Duodenal mucosa (tissue), 2 donors: ENCODE measurements around the gene UNC119.

Source experiments
- H3K27ac ChIP-seq: one replicate; pipeline ENCODE4 v1.7.0; 2013; ENCODE audit warnings: low read depth, low read length
- H3K27me3 ChIP-seq, 2 donors: one replicate each; pipeline ENCODE4 v1.7.0; 2013; ENCODE audit warnings: low read length in 2 of 2, control low read depth in 1 of 2; ENCODE audit not compliant: insufficient read depth in 2 of 2, control insufficient read depth in 1 of 2
- H3K36me3 ChIP-seq, 2 donors: one replicate each; pipeline ENCODE4 v1.7.0; 2013; ENCODE audit warnings: low read length in 2 of 2, control low read depth in 1 of 2; ENCODE audit not compliant: insufficient read depth in 2 of 2, control insufficient read depth in 1 of 2
- H3K4me1 ChIP-seq, 2 donors: one replicate each; pipeline ENCODE4 v1.7.0; 2013; ENCODE audit warnings: low read length in 2 of 2, control low read depth in 1 of 2; ENCODE audit not compliant: insufficient read depth in 2 of 2, control insufficient read depth in 1 of 2
- H3K4me3 ChIP-seq, 2 donors: one replicate each; pipeline ENCODE4 v1.7.0; 2013; ENCODE audit warnings: low read length in 2 of 2, low read depth in 1 of 2
- H3K9ac ChIP-seq, 2 donors: one replicate each; pipeline ENCODE4 v1.7.0; 2013; ENCODE audit warnings: low read length in 2 of 2, low read depth in 1 of 2
- H3K9me3 ChIP-seq, 2 donors: one replicate each; pipeline ENCODE4 v1.7.0; 2013; ENCODE audit warnings: low read length in 2 of 2, control low read depth in 1 of 2; ENCODE audit not compliant: control insufficient read depth in 1 of 2

UNC119 gene

DNA sequence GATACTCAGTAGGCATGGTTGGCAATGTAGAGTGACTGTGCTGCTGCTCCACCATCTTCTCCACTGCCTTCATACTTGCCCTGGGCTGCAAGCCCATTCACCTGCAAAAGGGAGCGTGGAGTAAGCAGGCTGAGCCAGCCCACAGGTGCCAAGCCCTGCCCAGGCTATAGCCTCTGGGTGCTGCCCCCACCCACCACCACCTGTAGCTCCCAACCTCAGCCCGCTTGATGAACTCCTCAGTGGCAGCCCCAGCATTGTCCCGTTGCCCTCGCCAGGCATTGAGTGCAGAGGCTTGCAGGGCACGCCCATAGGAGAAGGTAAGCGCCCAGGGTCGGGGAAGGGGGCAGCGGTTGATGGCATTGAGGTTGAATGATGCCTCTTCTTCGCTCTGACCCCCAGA is 21.1 kb upstream of the UNC119 start:
- H3K9me3 ChIP-seq, result no peaks in the 10 kb centered on the region
- peaks cover 0 to 11% of the 10 kb centered on the region in 2 donors for H3K36me3 ChIP-seq
- no peak overlapping the region for H3K27ac ChIP-seq
- peaks cover 16 to 33% of the 10 kb centered on the region in 2 donors for H3K4me1 ChIP-seq
- no peak overlapping the region for H3K9ac ChIP-seq
- H3K27me3 ChIP-seq, result no peaks in the 10 kb centered on the region
- H3K4me3 ChIP-seq, result no peak overlapping the region

DNA sequence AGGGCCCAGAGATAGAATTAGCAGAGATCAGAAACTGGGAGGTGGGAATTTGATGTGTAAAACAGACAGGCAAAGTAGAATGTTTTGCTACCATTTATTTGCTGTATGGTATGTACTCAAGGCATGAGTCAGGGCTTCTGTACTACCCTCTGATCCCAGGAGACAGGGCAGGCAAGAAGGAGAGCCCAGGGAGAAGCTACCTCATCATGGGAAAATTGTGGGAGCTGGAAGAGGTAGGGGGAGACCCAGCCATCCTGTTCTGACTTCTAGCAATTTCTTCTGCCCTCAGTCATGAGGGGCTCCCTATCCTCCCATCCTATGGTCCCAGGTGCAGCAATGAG is 20.6 kb upstream of the UNC119 start:
- peaks cover 16 to 33% of the 10 kb centered on the region in 2 donors for H3K4me1 ChIP-seq
- no peaks in the 10 kb centered on the region for H3K27me3 ChIP-seq
- H3K4me3 ChIP-seq, result no peak overlapping the region
- peaks cover 0 to 6% of the 10 kb centered on the region in 2 donors for H3K36me3 ChIP-seq
- H3K9me3 ChIP-seq, result no peaks in the 10 kb centered on the region
- no peak overlapping the region for H3K9ac ChIP-seq
- no peak overlapping the region for H3K27ac ChIP-seq

DNA sequence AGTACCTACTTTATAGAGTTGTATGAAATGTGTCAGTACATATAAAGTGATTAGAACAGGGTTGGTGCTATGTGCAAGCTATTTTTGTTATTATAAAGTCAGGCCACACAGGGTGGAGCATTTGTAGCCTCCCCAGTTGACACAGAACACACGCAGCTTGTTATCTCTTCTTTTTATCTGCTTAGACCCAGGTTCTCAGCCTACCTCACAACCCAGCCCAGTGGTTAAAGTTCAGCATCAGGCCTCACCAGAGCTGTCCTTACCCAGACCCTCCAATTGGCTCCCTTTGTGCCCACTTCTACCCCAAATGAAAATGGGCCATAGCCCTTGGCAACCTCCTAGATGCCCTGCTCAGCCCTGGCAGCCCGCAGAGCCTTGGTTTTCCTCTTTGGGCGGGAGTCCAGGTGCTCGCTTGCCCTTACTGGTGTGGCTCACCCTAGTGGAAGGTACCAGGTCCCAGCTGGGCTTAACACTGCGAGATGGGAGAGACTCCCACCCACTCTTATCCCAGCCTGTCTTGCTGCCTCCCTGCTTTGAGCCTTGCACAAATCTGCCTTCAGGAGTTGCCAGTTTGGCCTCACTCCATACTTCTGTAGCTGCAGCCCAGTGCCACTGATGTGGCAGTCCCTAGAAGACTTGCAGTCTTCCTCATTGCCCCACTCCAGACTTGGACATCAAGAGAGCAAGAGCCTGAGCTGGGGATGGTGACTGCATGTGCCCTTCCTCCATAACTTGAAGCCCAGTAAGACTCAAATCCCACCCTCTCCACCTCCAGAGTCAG is 20.0 kb upstream of the UNC119 start:
- no peaks in the 10 kb centered on the region for H3K9me3 ChIP-seq
- peaks cover 0 to under 1% of the 10 kb centered on the region in 2 donors for H3K36me3 ChIP-seq
- H3K27ac ChIP-seq, result no peak overlapping the region
- H3K4me3 ChIP-seq, result peak overlapping the region; percentile 81 to 98
- no peaks in the 10 kb centered on the region for H3K27me3 ChIP-seq
- H3K9ac ChIP-seq, result peak overlapping the region; percentile 77 to 92
- peaks cover 19 to 32% of the 10 kb centered on the region in 2 donors for H3K4me1 ChIP-seq

DNA sequence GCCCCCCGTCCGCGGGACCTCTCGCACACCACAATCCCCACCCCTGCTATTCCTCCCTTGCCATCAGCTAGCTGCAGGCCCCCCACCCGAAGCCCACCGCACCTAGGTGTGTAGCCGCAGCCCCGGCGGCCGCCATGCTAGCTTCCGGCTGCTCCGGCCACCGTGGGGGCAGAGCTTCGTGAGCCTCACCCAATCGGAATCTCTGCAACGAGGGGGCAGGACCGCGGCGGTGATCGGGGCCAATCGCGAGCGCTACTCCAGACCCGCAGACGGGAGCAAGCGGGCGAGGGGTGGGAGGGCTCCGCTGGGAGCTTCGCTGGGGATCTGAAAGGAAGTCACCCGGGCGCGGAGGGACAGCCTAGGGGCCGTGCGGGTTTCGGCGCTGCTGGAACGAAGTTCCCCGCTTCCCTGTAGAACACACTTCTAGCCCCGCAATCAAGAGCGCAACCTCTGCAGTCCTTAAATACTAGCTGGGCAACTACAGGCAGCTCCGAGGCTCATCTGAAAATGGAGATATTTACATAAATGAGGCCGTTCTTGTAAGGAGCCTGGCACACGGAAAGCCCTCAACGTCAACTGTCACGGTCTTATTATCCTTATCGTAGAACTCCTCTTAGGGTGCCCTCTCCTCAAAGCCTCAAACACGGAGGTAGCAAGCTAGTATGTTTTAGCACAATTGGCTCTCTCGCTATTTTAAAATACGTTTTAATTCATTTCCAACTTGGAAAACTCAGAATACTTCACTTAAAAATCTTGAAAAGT is 19.1 kb upstream of the UNC119 start, which contains the start of gene PIGS:
TSS of gene PIGS (minus strand) at position 164 of the 762 bp plus-strand sequence. CDS start at position 136, 28 bp downstream.
- H3K4me3 ChIP-seq, result peak within 1 kb of the TSS; percentile 81 to 98
- H3K9ac ChIP-seq, result peak within 1 kb of the TSS; percentile 77 to 92
- H3K36me3 ChIP-seq, result peaks cover 0 to 2% of the 10 kb centered on the region in 2 donors
- no peaks in the 10 kb centered on the region for H3K9me3 ChIP-seq
- no peaks in the 10 kb centered on the region for H3K27me3 ChIP-seq
- H3K27ac ChIP-seq, result peak within 1 kb of the TSS; percentile 17
- H3K4me1 ChIP-seq, result peaks cover 24 to 26% of the 10 kb centered on the region in 2 donors

DNA sequence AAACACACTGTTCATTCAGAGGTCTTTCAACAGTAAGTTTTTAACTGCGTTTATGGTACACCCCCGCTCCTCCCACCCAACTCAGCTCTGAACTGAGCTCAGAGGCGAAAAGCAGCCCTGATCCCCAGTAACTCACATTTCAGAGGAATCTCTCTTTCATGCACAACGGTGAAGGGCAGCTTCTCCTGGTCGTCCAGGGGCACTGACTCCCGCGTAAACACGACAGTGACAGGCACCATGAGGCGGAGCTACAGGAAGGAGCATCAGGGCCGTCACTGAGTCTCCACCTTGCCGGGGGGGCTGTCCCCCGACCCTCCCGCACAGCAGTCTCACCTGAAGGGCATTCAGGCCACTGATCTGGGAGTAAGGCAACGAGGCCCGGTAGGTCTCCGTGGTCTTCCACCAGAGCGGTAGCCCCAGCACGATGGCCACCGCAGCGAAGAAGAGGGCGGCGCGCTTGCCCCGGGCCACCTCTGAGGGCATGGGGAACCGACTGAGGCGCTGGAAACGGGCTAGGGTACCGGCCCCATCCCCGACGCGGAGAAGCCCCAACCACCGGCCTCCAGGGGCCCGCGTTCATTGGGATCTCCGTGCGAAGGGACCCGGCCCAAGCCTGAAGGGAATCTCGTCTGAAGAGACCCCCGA is 18.4 kb upstream of the UNC119 start:
- no peaks in the 10 kb centered on the region for H3K27me3 ChIP-seq
- peaks cover 22 to 24% of the 10 kb centered on the region in 2 donors for H3K4me1 ChIP-seq
- H3K9ac ChIP-seq, result peak overlapping the region; percentile 77 to 92
- no peaks in the 10 kb centered on the region for H3K9me3 ChIP-seq
- H3K27ac ChIP-seq, result peak overlapping the region; percentile 7
- H3K4me3 ChIP-seq, result peak overlapping the region; percentile 81 to 98
- peaks cover 0 to 2% of the 10 kb centered on the region in 2 donors for H3K36me3 ChIP-seq

DNA sequence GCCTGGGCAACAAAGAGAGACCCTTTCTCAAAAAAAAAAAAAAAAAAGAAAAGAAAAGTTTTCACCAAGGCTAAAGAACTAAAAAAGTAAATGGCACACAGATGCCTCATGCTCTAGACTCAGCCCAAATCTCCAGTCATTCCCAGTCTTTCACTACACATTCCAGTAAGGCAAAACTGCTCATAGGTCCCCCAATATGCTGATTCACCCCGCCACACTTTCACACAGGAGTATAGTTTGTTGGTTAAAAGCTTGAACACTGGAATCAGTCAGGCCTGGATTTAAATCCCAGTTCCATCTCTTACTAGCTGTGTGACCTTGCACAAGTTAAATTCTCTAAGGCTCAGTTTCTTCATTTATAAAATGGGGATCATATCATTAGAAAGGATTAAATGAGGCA is 17.0 kb upstream of the UNC119 start:
- no peaks in the 10 kb centered on the region for H3K9me3 ChIP-seq
- H3K27me3 ChIP-seq, result no peaks in the 10 kb centered on the region
- no peak overlapping the region for H3K4me3 ChIP-seq
- H3K4me1 ChIP-seq, result peaks cover 21 to 24% of the 10 kb centered on the region in 2 donors
- H3K27ac ChIP-seq, result no peak overlapping the region
- peaks cover 0 to 2% of the 10 kb centered on the region in 2 donors for H3K36me3 ChIP-seq
- no peak overlapping the region for H3K9ac ChIP-seq

DNA sequence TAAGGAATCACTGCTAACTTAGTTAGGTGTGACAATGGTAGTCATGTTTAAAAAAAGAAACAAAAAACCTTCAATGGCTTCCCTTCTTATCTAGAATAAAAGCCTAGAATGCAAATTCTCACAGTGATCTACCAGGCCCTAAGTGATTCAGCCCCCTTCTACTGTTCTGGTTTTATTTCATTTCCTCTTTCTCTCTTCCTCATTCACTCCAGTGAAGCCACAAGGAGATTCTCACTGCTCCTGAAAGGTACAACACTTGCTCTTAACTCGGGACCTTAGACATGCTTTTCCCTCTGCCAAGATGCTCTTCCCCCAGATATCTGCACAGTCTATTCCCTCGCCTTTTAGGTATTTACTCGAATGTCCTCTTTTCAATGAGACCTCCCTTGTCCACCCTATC is 15.2 kb upstream of the UNC119 start:
- H3K27me3 ChIP-seq, result no peaks in the 10 kb centered on the region
- H3K4me1 ChIP-seq, result peaks cover 17 to 23% of the 10 kb centered on the region in 2 donors
- H3K36me3 ChIP-seq, result peaks cover 5 to 13% of the 10 kb centered on the region in 2 donors
- no peak overlapping the region for H3K4me3 ChIP-seq
- no peak overlapping the region for H3K9ac ChIP-seq
- H3K9me3 ChIP-seq, result no peaks in the 10 kb centered on the region
- no peak overlapping the region for H3K27ac ChIP-seq

DNA sequence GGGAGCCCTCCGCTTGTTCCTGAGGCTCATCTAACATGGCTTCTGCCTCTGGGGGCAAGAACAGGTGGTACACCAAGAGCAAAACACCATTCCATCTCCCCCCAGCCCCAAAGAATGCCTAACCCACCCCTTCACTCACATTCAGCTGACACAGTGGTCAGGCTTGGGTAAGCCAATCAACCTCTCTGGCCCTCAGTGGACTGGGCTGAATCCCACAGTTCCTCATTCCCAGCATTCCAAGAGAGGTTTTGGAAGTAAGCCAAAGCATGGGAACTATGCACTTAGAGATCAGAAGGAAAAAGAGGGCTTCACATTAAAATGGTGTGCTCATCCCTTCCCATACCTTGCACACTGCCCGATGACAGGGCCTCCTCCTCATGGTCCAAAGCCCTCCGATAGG is 11.1 kb upstream of the UNC119 start:
- H3K27me3 ChIP-seq, result no peaks in the 10 kb centered on the region
- no peak overlapping the region for H3K9ac ChIP-seq
- no peaks in the 10 kb centered on the region for H3K9me3 ChIP-seq
- H3K4me1 ChIP-seq, result peaks cover 0 to 8% of the 10 kb centered on the region in 2 donors
- no peak overlapping the region for H3K4me3 ChIP-seq
- peaks cover 18 to 42% of the 10 kb centered on the region in 2 donors for H3K36me3 ChIP-seq
- H3K27ac ChIP-seq, result no peak overlapping the region

DNA sequence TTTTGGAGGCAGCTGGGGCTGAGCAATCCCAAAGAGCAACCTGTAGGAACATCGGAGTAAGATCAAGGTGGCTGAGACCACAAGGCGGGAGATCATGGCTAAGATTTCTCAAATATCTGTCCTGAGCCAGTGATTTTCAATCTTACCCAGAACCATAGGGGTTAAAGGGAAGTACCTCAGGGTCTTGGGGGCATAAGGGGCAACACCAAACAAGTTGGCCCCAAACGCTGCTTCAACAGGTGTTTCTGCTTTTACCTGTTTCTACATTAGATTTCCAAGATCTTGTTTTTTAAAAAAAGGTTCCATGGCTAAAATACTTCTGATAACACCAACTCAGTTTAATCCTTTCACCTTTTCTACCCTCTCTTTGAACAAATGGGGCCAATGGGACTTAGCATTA is 2.6 kb upstream of the UNC119 start:
- Histone ChIP-seq H3K36me3 (peaks cover 44 to 66% of the 10 kb centered on the region in 2 donors), H3K27ac (no peak overlapping the region), H3K4me1 (peaks cover 14 to 16% of the 10 kb centered on the region in 2 donors), H3K27me3 (no peaks in the 10 kb centered on the region), H3K9me3 (no peaks in the 10 kb centered on the region), H3K4me3 (no peak overlapping the region), H3K9ac (no peak overlapping the region)

DNA sequence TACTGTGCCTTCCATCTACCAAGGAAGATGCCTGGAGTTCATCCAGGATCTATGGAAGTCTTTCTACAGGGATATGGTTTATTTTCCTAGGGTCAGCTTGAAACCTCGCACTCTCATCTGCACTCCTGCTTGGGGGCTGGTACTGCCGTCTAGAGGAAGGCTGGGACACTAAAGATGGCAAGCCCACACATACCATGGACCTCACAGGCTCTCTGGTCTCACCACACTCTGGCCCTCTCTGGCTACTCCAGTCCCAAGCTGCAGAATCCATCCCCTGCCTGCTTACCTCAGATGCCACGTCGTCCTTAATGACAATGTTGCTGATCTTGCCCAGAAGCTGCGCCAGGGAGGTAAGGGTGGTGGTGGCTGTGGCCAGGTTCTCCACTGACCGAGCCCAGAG is 2.1 kb upstream of the UNC119 start:
- H3K4me1 ChIP-seq, result peaks cover 19 to 20% of the 10 kb centered on the region in 2 donors
- H3K27me3 ChIP-seq, result no peaks in the 10 kb centered on the region
- no peak overlapping the region for H3K4me3 ChIP-seq
- no peak overlapping the region for H3K27ac ChIP-seq
- H3K9ac ChIP-seq, result no peak overlapping the region
- H3K9me3 ChIP-seq, result no peaks in the 10 kb centered on the region
- H3K36me3 ChIP-seq, result peaks cover 39 to 61% of the 10 kb centered on the region in 2 donors
